GM19328 (cell line): ENCODE results near the gene HOXC5.
"Not testable (repeated sequence)": the region's sequence is repeated elsewhere in the genome, so short reads cannot be mapped to it uniquely, and the experiment has no call there.

Source experiments
- ATAC-seq: cut with Tn5 transposase; IDR thresholded peaks from one replicate; pipeline ENCODE4 v1.9.1; 2021; ENCODE audit warnings: mild to moderate bottlenecking, moderate library complexity; ENCODE audit not compliant: unreplicated experiment

HOXC5 gene

GRCh38 chr12:54032086-54032619 lies 697 bp upstream of the HOXC5 start:
- ATAC-seq: no peak

- ATAC-seq: no peak
These were observed 493 bp downstream of the HOXC5 start for GRCh38 chr12:54033106-54033979.

GRCh38 chr12:54033980-54034784 lies 1.3 kb downstream of the HOXC5 start:
- no peak for ATAC-seq

GRCh38 chr12:54034785-54035310 lies 2.0 kb downstream of the HOXC5 start:
- no peak for ATAC-seq

- no peak for ATAC-seq
These were observed 2.9 kb downstream of the HOXC5 start for GRCh38 chr12:54035568-54036264.

- ATAC-seq: no peak
These were observed 3.9 kb downstream of the HOXC5 start for GRCh38 chr12:54036620-54037359.

GRCh38 chr12:54037360-54038283 lies 4.8 kb downstream of the HOXC5 start:
- ATAC-seq: no peak

GRCh38 chr12:54038284-54038870 lies 5.5 kb downstream of the HOXC5 start:
- ATAC-seq: no peak

GRCh38 chr12:54038871-54039414 lies 6.1 kb downstream of the HOXC5 start:
- no peak for ATAC-seq

- ATAC-seq: no peak
These were observed 6.7 kb downstream of the HOXC5 start for GRCh38 chr12:54039417-54040147.

GRCh38 chr12:54040148-54040494 lies 7.3 kb downstream of the HOXC5 start:
- ATAC-seq: no peak

- no peak for ATAC-seq
These were observed 7.8 kb downstream of the HOXC5 start for GRCh38 chr12:54040648-54041047.

GRCh38 chr12:54041097-54041690 lies 8.3 kb downstream of the HOXC5 start:
- ATAC-seq: no peak

GRCh38 chr12:54042033-54042432 lies 9.2 kb downstream of the HOXC5 start:
- not testable (repeated sequence) for ATAC-seq

- ATAC-seq: no peak
These were observed 10.4 kb downstream of the HOXC5 start for GRCh38 chr12:54042970-54043853.

GRCh38 chr12:54044425-54045103 lies 11.7 kb downstream of the HOXC5 start:
- ATAC-seq: no peak
